ENCODE results near the gene COLEC12.
A peak's percentile ranks its signal among the peaks of the same experiment; 100 is the strongest.

Gene COLEC12

DNA sequence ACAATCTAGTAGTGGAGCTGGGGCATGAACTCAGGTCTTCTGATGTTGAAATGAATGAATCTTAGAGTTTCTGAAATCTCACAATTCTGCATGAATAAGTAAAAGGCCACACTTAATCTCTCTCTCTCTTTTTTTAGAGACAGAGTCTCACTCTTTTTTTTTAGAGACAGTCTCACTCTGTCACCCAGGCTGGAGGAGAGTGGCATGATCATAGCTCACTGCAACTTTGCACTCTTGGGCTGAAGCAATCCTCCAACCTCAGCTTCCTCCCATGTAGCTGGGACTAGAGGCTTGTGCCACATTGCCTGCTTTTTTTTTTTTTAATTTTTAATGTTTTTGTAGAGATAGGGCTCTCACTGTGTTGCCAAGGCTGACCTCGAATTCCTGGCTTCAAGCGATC lies 163.8 kb downstream of the COLEC12 start:
- no peak overlapping the region for H3K9ac ChIP-seq (ENCODE audit: low read length)
- no peak for DNase-seq
- no peaks in the 10 kb centered on the region for H3K79me1 ChIP-seq (replicated peaks; ENCODE audit: low read length, poor library complexity, severe bottlenecking)
- H3K4me2 ChIP-seq (ENCODE audit: low read length, poor library complexity, severe bottlenecking): no peak overlapping the region
- H3K4me3 ChIP-seq (ENCODE audit: insufficient read depth in 1 of 2, low read depth in 1 of 2, low read length in 2 of 2): no peak overlapping the region
- H3K23ac ChIP-seq (ENCODE audit: low read length in 2 of 2): no peak overlapping the region
- H2AK5ac ChIP-seq (ENCODE audit: low read length, severe bottlenecking): no peak overlapping the region
- 93% methylated on average over 2 of the region's 2 CpGs for WGBS
- H3K18ac ChIP-seq (ENCODE audit: low read depth in 1 of 2, low read length in 2 of 2): no peak overlapping the region
- H3K27ac ChIP-seq (ENCODE audit: low read length, poor library complexity, severe bottlenecking): no peak overlapping the region
- no peak overlapping the region for H2BK120ac ChIP-seq (ENCODE audit: low read depth, low read length)
- no peak overlapping the region for H2BK5ac ChIP-seq (ENCODE audit: low read depth, low read length, poor library complexity, severe bottlenecking)
- no peak overlapping the region for H4K8ac ChIP-seq (ENCODE audit: low read length)
- H3K27me3 ChIP-seq (ENCODE audit: control insufficient read depth in 1 of 2, insufficient read depth in 1 of 2, low read length in 2 of 2): no peaks in the 10 kb centered on the region
- H2AFZ ChIP-seq (ENCODE audit: low read depth, low read length): no peak overlapping the region
- H3K4me1 ChIP-seq (ENCODE audit: control insufficient read depth, insufficient read depth, low read depth, low read length): no peaks in the 10 kb centered on the region
- no peak overlapping the region for H3K4ac ChIP-seq (ENCODE audit: low read depth in 1 of 2, low read length in 2 of 2)
- no peaks in the 10 kb centered on the region for H3K9me3 ChIP-seq (ENCODE audit: control insufficient read depth, low read length)
- no peak overlapping the region for H2BK12ac ChIP-seq (ENCODE audit: low read length in 2 of 2)
- H4K91ac ChIP-seq (ENCODE audit: low read length): no peak overlapping the region
- H3K36me3 ChIP-seq (ENCODE audit: control insufficient read depth in 1 of 2, insufficient read depth in 2 of 2, low read depth in 1 of 2, low read length in 2 of 2): peaks cover 5 to 92% of the 10 kb centered on the region in 2 experiments
- no peak overlapping the region for H2BK15ac ChIP-seq (ENCODE audit: low read depth, poor library complexity, severe bottlenecking)
- H3K14ac ChIP-seq (ENCODE audit: low read length in 2 of 2): no peak overlapping the region

DNA sequence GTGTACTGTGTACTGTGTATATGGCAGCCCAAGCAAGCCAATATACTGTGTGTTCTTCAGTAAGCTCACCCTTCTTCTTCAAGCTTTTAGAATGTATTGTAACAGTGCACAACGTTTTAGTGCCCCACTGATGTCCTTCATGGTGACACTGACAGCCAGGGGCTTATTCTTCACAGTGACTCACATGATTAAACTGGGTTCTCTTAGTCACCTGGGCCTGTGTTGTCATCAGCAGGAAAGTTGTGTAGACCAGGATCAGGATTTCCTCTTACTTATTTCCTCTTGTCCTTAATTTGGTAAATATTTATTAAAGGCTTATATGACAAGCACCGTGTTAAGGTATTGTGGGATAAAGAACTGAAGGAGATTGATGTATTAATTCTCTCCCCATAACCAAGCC lies 164.8 kb downstream of the COLEC12 start:
- Histone ChIP-seq H3K4me3 (ENCODE audit: insufficient read depth in 1 of 2, low read depth in 1 of 2, low read length in 2 of 2) (no peak overlapping the region), H2BK5ac (ENCODE audit: low read depth, low read length, poor library complexity, severe bottlenecking) (no peak overlapping the region), H3K4me1 (ENCODE audit: control insufficient read depth, insufficient read depth, low read depth, low read length) (no peaks in the 10 kb centered on the region), H3K9me3 (ENCODE audit: control insufficient read depth, low read length) (no peaks in the 10 kb centered on the region), H2AFZ (ENCODE audit: low read depth, low read length) (no peak overlapping the region), H2BK15ac (ENCODE audit: low read depth, poor library complexity, severe bottlenecking) (no peak overlapping the region), H3K27ac (ENCODE audit: low read length, poor library complexity, severe bottlenecking) (no peak overlapping the region), H2AK5ac (ENCODE audit: low read length, severe bottlenecking) (no peak overlapping the region), H4K91ac (ENCODE audit: low read length) (no peak overlapping the region), H3K36me3 (ENCODE audit: control insufficient read depth in 1 of 2, insufficient read depth in 2 of 2, low read depth in 1 of 2, low read length in 2 of 2) (peaks cover 5 to 92% of the 10 kb centered on the region in 2 experiments), H4K8ac (ENCODE audit: low read length) (no peak overlapping the region), H3K23ac (ENCODE audit: low read length in 2 of 2) (no peak overlapping the region), H3K4ac (ENCODE audit: low read depth in 1 of 2, low read length in 2 of 2) (no peak overlapping the region), H3K18ac (ENCODE audit: low read depth in 1 of 2, low read length in 2 of 2) (no peak overlapping the region), H3K9ac (ENCODE audit: low read length) (no peak overlapping the region), H2BK120ac (ENCODE audit: low read depth, low read length) (no peak overlapping the region), H3K14ac (ENCODE audit: low read length in 2 of 2) (no peak overlapping the region), H3K27me3 (ENCODE audit: control insufficient read depth in 1 of 2, insufficient read depth in 1 of 2, low read length in 2 of 2) (no peaks in the 10 kb centered on the region), H3K4me2 (ENCODE audit: low read length, poor library complexity, severe bottlenecking) (no peak overlapping the region), H2BK12ac (ENCODE audit: low read length in 2 of 2) (peak overlapping the region in 1 of 2 experiments; percentile 56), H3K79me1 (replicated peaks; ENCODE audit: low read length, poor library complexity, severe bottlenecking) (no peaks in the 10 kb centered on the region)
- no peak for DNase-seq
- WGBS: 42% methylated on average over 1 of the region's 2 CpGs

DNA sequence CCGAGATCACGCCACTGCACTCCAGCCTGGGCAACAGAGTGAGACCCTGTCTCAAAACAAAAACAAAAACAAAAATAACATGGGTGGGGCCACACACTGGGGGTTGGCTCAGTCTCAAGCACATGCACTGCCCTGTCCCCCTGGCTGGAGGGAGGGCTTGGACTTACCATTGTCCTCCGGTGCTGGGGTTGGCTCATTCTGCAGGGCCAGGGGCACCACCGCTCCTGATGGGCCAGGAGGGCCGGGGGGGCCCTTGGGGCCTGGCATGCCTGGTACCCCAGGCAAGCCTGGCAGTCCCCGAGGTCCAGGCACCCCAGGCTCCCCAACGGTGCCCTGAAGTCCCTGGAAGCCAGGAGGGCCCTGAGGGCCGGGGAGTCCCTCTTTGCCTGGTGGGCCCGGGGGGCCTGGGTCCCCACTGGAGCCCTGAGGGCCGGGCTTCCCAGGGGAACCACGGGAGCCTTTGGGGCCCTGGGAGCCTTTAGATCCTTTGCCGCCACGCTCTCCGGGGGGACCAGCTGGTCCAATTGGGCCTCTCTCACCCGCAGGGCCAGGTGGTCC lies 165.8 kb downstream of the COLEC12 start:
- Histone ChIP-seq H3K4me1 (ENCODE audit: control insufficient read depth, insufficient read depth, low read depth, low read length) (no peaks in the 10 kb centered on the region), H2BK5ac (ENCODE audit: low read depth, low read length, poor library complexity, severe bottlenecking) (no peak overlapping the region), H3K36me3 (ENCODE audit: control insufficient read depth in 1 of 2, insufficient read depth in 2 of 2, low read depth in 1 of 2, low read length in 2 of 2) (peaks cover 5 to 92% of the 10 kb centered on the region in 2 experiments), H2AFZ (ENCODE audit: low read depth, low read length) (no peak overlapping the region), H3K79me1 (replicated peaks; ENCODE audit: low read length, poor library complexity, severe bottlenecking) (no peaks in the 10 kb centered on the region), H3K27ac (ENCODE audit: low read length, poor library complexity, severe bottlenecking) (no peak overlapping the region), H3K4ac (ENCODE audit: low read depth in 1 of 2, low read length in 2 of 2) (no peak overlapping the region), H3K9me3 (ENCODE audit: control insufficient read depth, low read length) (no peaks in the 10 kb centered on the region), H3K4me3 (ENCODE audit: insufficient read depth in 1 of 2, low read depth in 1 of 2, low read length in 2 of 2) (no peak overlapping the region), H3K23ac (ENCODE audit: low read length in 2 of 2) (no peak overlapping the region), H3K4me2 (ENCODE audit: low read length, poor library complexity, severe bottlenecking) (no peak overlapping the region), H2BK12ac (ENCODE audit: low read length in 2 of 2) (no peak overlapping the region), H2BK120ac (ENCODE audit: low read depth, low read length) (no peak overlapping the region), H4K91ac (ENCODE audit: low read length) (no peak overlapping the region), H3K27me3 (ENCODE audit: control insufficient read depth in 1 of 2, insufficient read depth in 1 of 2, low read length in 2 of 2) (no peaks in the 10 kb centered on the region), H3K9ac (ENCODE audit: low read length) (no peak overlapping the region), H2BK15ac (ENCODE audit: low read depth, poor library complexity, severe bottlenecking) (peak overlapping the region; percentile 57), H3K14ac (ENCODE audit: low read length in 2 of 2) (no peak overlapping the region), H2AK5ac (ENCODE audit: low read length, severe bottlenecking) (no peak overlapping the region), H4K8ac (ENCODE audit: low read length) (no peak overlapping the region), H3K18ac (ENCODE audit: low read depth in 1 of 2, low read length in 2 of 2) (no peak overlapping the region)
- no peak for DNase-seq
- WGBS: 95% methylated on average over 15 of the region's 15 CpGs

DNA sequence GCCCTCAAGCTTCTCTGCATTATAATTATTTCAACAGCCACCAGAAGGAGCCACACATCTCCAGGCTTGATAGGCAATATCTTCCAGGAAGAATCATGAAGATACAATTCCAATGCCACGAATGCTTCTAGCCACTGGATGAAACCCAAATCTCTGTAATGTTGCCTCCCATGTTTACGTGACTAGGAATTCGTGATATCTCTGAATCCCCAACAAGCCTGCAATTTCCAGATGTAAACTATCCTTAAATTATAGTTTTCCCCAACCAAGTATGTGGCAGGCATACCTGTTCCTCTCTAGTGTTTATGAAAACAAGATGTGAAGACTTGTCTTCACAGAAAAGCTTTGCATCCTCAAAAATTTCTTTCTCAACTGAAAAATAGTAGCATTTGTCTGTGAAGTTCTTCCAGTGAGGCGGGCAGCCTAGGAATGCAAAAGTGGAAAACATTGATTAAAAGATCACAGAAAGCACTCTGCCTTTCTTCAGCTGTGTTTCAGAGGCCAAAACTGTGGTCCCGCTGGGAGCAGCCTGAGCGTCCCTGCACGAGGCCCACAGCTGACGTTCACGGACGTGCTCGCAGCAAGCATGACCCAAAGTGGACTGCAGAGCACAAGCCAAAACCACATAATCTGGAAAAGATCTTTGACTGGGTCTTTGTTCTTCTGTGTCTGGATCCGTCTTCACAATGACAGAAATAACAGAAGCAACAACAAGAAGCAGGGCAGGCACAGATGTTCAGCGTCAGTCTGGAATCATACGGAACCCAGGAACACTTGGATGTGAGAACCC lies 167.6 kb downstream of the COLEC12 start:
- H4K91ac ChIP-seq (ENCODE audit: low read length): no peak overlapping the region
- H2BK12ac ChIP-seq (ENCODE audit: low read length in 2 of 2): no peak overlapping the region
- H3K79me1 ChIP-seq (replicated peaks; ENCODE audit: low read length, poor library complexity, severe bottlenecking): no peaks in the 10 kb centered on the region
- H3K14ac ChIP-seq (ENCODE audit: low read length in 2 of 2): peak overlapping the region in 1 of 2 experiments; percentile 26
- H3K23ac ChIP-seq (ENCODE audit: low read length in 2 of 2): no peak overlapping the region
- H3K9me3 ChIP-seq (ENCODE audit: control insufficient read depth, low read length): no peaks in the 10 kb centered on the region
- no peak overlapping the region for H2BK5ac ChIP-seq (ENCODE audit: low read depth, low read length, poor library complexity, severe bottlenecking)
- no peak overlapping the region for H2AFZ ChIP-seq (ENCODE audit: low read depth, low read length)
- peak overlapping the region; percentile 48 for H3K9ac ChIP-seq (ENCODE audit: low read length)
- no peak overlapping the region for H4K8ac ChIP-seq (ENCODE audit: low read length)
- no peak overlapping the region for H3K4me3 ChIP-seq (ENCODE audit: insufficient read depth in 1 of 2, low read depth in 1 of 2, low read length in 2 of 2)
- no peak overlapping the region for H2BK15ac ChIP-seq (ENCODE audit: low read depth, poor library complexity, severe bottlenecking)
- 74% methylated on average over 14 of the region's 14 CpGs for WGBS
- no peaks in the 10 kb centered on the region for H3K27me3 ChIP-seq (ENCODE audit: control insufficient read depth in 1 of 2, insufficient read depth in 1 of 2, low read length in 2 of 2)
- no peaks in the 10 kb centered on the region for H3K4me1 ChIP-seq (ENCODE audit: control insufficient read depth, insufficient read depth, low read depth, low read length)
- H2BK120ac ChIP-seq (ENCODE audit: low read depth, low read length): no peak overlapping the region
- no peak overlapping the region for H3K4me2 ChIP-seq (ENCODE audit: low read length, poor library complexity, severe bottlenecking)
- no peak overlapping the region for H3K18ac ChIP-seq (ENCODE audit: low read depth in 1 of 2, low read length in 2 of 2)
- H3K27ac ChIP-seq (ENCODE audit: low read length, poor library complexity, severe bottlenecking): no peak overlapping the region
- H3K36me3 ChIP-seq (ENCODE audit: control insufficient read depth in 1 of 2, insufficient read depth in 2 of 2, low read depth in 1 of 2, low read length in 2 of 2): peaks cover 5 to 92% of the 10 kb centered on the region in 2 experiments
- no peak overlapping the region for H2AK5ac ChIP-seq (ENCODE audit: low read length, severe bottlenecking)
- DNase-seq: no peak
- H3K4ac ChIP-seq (ENCODE audit: low read depth in 1 of 2, low read length in 2 of 2): no peak overlapping the region

Measured in mesenchymal stem cell (in vitro differentiated cells and primary cell).